Gastrocnemius medialis (tissue), 4 donors: ENCODE results near the gene MMP2. TPM values are rescaled to one million over a fixed set of nuclear protein-coding genes. Genes with fewer than 3 reads are reported as not detected.

ENCODE experiments used
- ATAC-seq, 2 donors: fragments of 150-250 bp; one replicate each; pipeline ENCODE4 v1.9.1; 2016
- DNase-seq, 2 donors: peaks; one replicate each; pipeline ENCODE4 v3.0.0-alpha.2; 2019
- H3K27ac ChIP-seq, 4 donors: fragments of 200-600 bp; sonication (generic); 1 replicate in 1 of 4; 2 replicates in 3 of 4; pipeline ENCODE4 v1.5.1; 2016 to 2018; ENCODE audit warnings: mild to moderate bottlenecking in 2 of 4, moderate library complexity in 1 of 4
- H3K27me3 ChIP-seq, 3 donors: fragments of 200-600 bp; sonication (generic) in 2 of 3; 1 replicate in 1 of 3; 2 replicates in 2 of 3; pipeline versions ENCODE4 v1.5.1 to v1.6.0; 2016 to 2019; ENCODE audit warnings: mild to moderate bottlenecking in 1 of 3, moderate library complexity in 1 of 3
- H3K36me3 ChIP-seq, 2 donors: fragments of 200-600 bp; sonication (generic) in 1 of 2; one replicate each; pipeline ENCODE4 v1.5.1; 2017 to 2018
- H3K4me1 ChIP-seq, 2 donors: fragments of 200-600 bp; sonication (generic) in 1 of 2; one replicate each; pipeline ENCODE4 v1.5.1; 2016 to 2017; ENCODE audit warnings: mild to moderate bottlenecking in 2 of 2
- H3K4me3 ChIP-seq, 4 donors: fragments of 200-600 bp; sonication (generic) in 3 of 4; 1 replicate in 1 of 4; 2 replicates in 3 of 4; pipeline ENCODE4 v1.5.1; 2016 to 2019; ENCODE audit warnings: mild to moderate bottlenecking in 2 of 4
- H3K9me3 ChIP-seq, 3 donors: fragments of 200-600 bp; sonication (generic) in 2 of 3; 1 replicate in 1 of 3; 2 replicates in 2 of 3; pipeline ENCODE4 v1.5.1; 2016 to 2019
- CTCF ChIP-seq, 5 experiments: fragments of 450-650 bp in 3 of 5; fragments of 200-600 bp in 2 of 5; sonication (generic) in 2 of 5; IDR thresholded peaks in 4 of 5; conservative IDR thresholded peaks in 1 of 5; 1 replicate in 4 of 5; 2 replicates in 1 of 5; pipeline ENCODE4 v1.5.1; 2016 to 2019; ENCODE audit warnings: antibody characterized with exemption in 5 of 5, mild to moderate bottlenecking in 3 of 5, moderate library complexity in 3 of 5
- POLR2A ChIP-seq, 2 donors: fragments of 450-650 bp; IDR thresholded peaks; one replicate each; pipeline ENCODE4 v1.6.1; 2017; ENCODE audit warnings: antibody characterized with exemption in 2 of 2, mild to moderate bottlenecking in 2 of 2, moderate library complexity in 2 of 2
- in situ Hi-C, 4 donors: fragments of 200-750 bp; cut with MboI; loops; one replicate each; pipeline versions ENCODE4 v1.15.0 to v1.8.0; 2017; ENCODE audit warnings: low sequenced_read_pairs in 4 of 4
- intact Hi-C: fragments of 100-400 bp; cut with DNase I; formaldehyde crosslinking; loops from one replicate; pipeline ENCODE4 v1.15.1; 2023; ENCODE audit warnings: low total_unique reads
- total RNA-seq, 4 donors: library from RNA; depleted of rRNA; stranded (reverse); fragments of >200 nt; gene quantifications; one replicate each; pipeline versions ENCODE4 v1.1.0 to v1.2.3, GENCODE V29; 2016

The MMP2 gene
- total RNA-seq, 4 donors from 2014 or later: 26.6 to 119 (median 55.6) TPM

GRCh38 chr16:55443434-55444346 lies 35.3 kb upstream of the MMP2 start:
- ATAC-seq (no peak), DNase-seq (no peak)
- Histone ChIP-seq H3K4me1 (no peaks in the 10 kb centered on the region), H3K36me3 (no peaks in the 10 kb centered on the region), H3K4me3 (no peak overlapping the region), H3K9me3 (no peaks in the 10 kb centered on the region), H3K27ac (no peak overlapping the region), H3K27me3 (no peaks in the 10 kb centered on the region)
- in situ Hi-C loops (no loop called here), intact Hi-C loops (no loop called here)
- no peak for TF ChIP-seq CTCF (IDR thresholded peaks at IDR 0.05 in 4 of 5, conservative IDR thresholded peaks at IDR 0.05 in 1 of 5)
- no peak for TF ChIP-seq POLR2A (IDR thresholded peaks at IDR 0.05)

- ATAC-seq: no peak
These were observed 34.1 kb upstream of the MMP2 start for GRCh38 chr16:55444754-55445485.

GRCh38 chr16:55447231-55447630 lies 31.8 kb upstream of the MMP2 start:
- DNase-seq (no peak), ATAC-seq (no peak)
- intact Hi-C loops: no loop called here
- Histone ChIP-seq H3K27me3 (no peaks in the 10 kb centered on the region), H3K27ac (no peak overlapping the region), H3K4me3 (no peak overlapping the region), H3K4me1 (no peaks in the 10 kb centered on the region), H3K9me3 (no peaks in the 10 kb centered on the region), H3K36me3 (no peaks in the 10 kb centered on the region)
- in situ Hi-C loops: no loop called here
- TF ChIP-seq CTCF (IDR thresholded peaks at IDR 0.05 in 4 of 5, conservative IDR thresholded peaks at IDR 0.05 in 1 of 5) (no peak), POLR2A (IDR thresholded peaks at IDR 0.05) (no peak)

More at GRCh38 chr16:55444754-55445485, 34.1 kb upstream of the MMP2 start:
- no peaks in the 10 kb centered on the region for H3K4me1 ChIP-seq
- intact Hi-C loops (no loop called here), in situ Hi-C loops (no loop called here)
- TF ChIP-seq CTCF (IDR thresholded peaks at IDR 0.05 in 4 of 5, conservative IDR thresholded peaks at IDR 0.05 in 1 of 5): no peak
- TF ChIP-seq POLR2A (IDR thresholded peaks at IDR 0.05): no peak
- H3K27me3 ChIP-seq: no peaks in the 10 kb centered on the region
- H3K27ac ChIP-seq: no peak overlapping the region
- H3K36me3 ChIP-seq: no peaks in the 10 kb centered on the region
- H3K9me3 ChIP-seq: no peaks in the 10 kb centered on the region
- no peak overlapping the region for H3K4me3 ChIP-seq
- DNase-seq: peak in 1 of 2 donors; percentile 47

GRCh38 chr16:55452996-55453395 lies 26.0 kb upstream of the MMP2 start:
- Histone ChIP-seq H3K4me1 (no peaks in the 10 kb centered on the region), H3K9me3 (no peaks in the 10 kb centered on the region), H3K4me3 (no peak overlapping the region), H3K27me3 (no peaks in the 10 kb centered on the region), H3K36me3 (no peaks in the 10 kb centered on the region), H3K27ac (no peak overlapping the region)
- in situ Hi-C loops (loop anchor here in 1 of 4 donors (25.0 kb wide), 1 partner anchor 384 kb away; the partner anchor contains the start of gene CES1), intact Hi-C loops (no loop called here)
- DNase-seq (no peak), ATAC-seq (no peak)
- TF ChIP-seq CTCF (IDR thresholded peaks at IDR 0.05 in 4 of 5, conservative IDR thresholded peaks at IDR 0.05 in 1 of 5) (no peak), POLR2A (IDR thresholded peaks at IDR 0.05) (no peak)
